Measurements from ENCODE around the gene CCL21. TPM values are rescaled to one million over a fixed set of nuclear protein-coding genes. Genes with fewer than 3 reads are reported as not detected.

The CCL21 gene
- polyA plus RNA-seq, 3 donors, result not detected

GRCh38 chr9:34737677-34738260 lies 27.8 kb upstream of the CCL21 start:
- Histone ChIP-seq H3K27me3 (ENCODE audit: control insufficient read depth in 2 of 2, insufficient read depth in 2 of 2, low read length in 2 of 2) (no peaks in the 10 kb centered on the region), H4K20me1 (ENCODE audit: insufficient read depth, low read length) (no peaks in the 10 kb centered on the region), H3K4me3 (replicated peaks in 1 of 3; ENCODE audit: low read depth in 2 of 3, low read length in 3 of 3) (no peak overlapping the region), H2AFZ (ENCODE audit: insufficient read depth, low read depth, low read length, poor library complexity, severe bottlenecking) (no peak overlapping the region), H3K4me2 (replicated peaks; ENCODE audit: extremely low read depth, low read length, poor library complexity, severe bottlenecking) (no peak overlapping the region), H3K79me2 (ENCODE audit: insufficient read depth, low read length) (no peaks in the 10 kb centered on the region), H3K27ac (ENCODE audit: low read depth in 1 of 2, low read length in 2 of 2) (no peak overlapping the region), H3K9ac (ENCODE audit: insufficient read depth, low read length, poor library complexity, severe bottlenecking) (no peak overlapping the region), H3K4me1 (ENCODE audit: control insufficient read depth in 1 of 2, insufficient read depth in 2 of 2, low read length in 2 of 2) (no peaks in the 10 kb centered on the region), H3K36me3 (replicated peaks in 1 of 2; ENCODE audit: control insufficient read depth in 1 of 2, insufficient read depth in 2 of 2, low read length in 2 of 2) (no peaks in the 10 kb centered on the region), H3K9me3 (replicated peaks in 1 of 2; ENCODE audit: control insufficient read depth in 1 of 2, insufficient read depth in 1 of 2, low read length in 2 of 2) (no peaks in the 10 kb centered on the region)
- Mint-ChIP-seq H3K27ac (no peak overlapping the region), H3K9me3 (peaks cover 0 to 4% (median 0%) of the 10 kb centered on the region in 7 donors), H3K27me3 (ENCODE audit: low read depth in 3 of 3) (peaks cover 0 to 5% (median 5%) of the 10 kb centered on the region in 3 donors), H3K4me3 (no peak overlapping the region), H3K4me1 (peaks cover 5% of the 10 kb centered on the region), H3K36me3 (no peaks in the 10 kb centered on the region)
- intact Hi-C loops (cut with micrococcal nuclease), result no loop called here
- no CpG with 5 or more reads among the region's 6 CpGs for WGBS (ENCODE audit: insufficient coverage)
- no peak for DNase-seq
- no peak for TF ChIP-seq CTCF (IDR thresholded peaks at IDR 0.05)

GRCh38 chr9:34734720-34735119 lies 24.8 kb upstream of the CCL21 start:
- H3K27ac ChIP-seq (ENCODE audit: low read depth in 1 of 2, low read length in 2 of 2), result no peak overlapping the region
- no peak for TF ChIP-seq CTCF (IDR thresholded peaks at IDR 0.05)
- H3K4me3 Mint-ChIP-seq, result no peak overlapping the region

More at GRCh38 chr9:34734720-34735119, 24.8 kb upstream of the CCL21 start:
- Mint-ChIP-seq H3K36me3 (no peaks in the 10 kb centered on the region), H3K9me3 (no peaks in the 10 kb centered on the region), H3K4me1 (no peaks in the 10 kb centered on the region), H3K27me3 (ENCODE audit: low read depth in 3 of 3) (peaks cover 0 to 12% (median 2%) of the 10 kb centered on the region in 3 donors), H3K27ac (no peak overlapping the region)
- intact Hi-C loops (cut with micrococcal nuclease), result no loop called here
- no peak overlapping the region for H3K4me3 ChIP-seq (replicated peaks in 1 of 3; ENCODE audit: low read depth in 2 of 3, low read length in 3 of 3)
- no peak overlapping the region for H3K4me2 ChIP-seq (replicated peaks; ENCODE audit: extremely low read depth, low read length, poor library complexity, severe bottlenecking)
- H3K36me3 ChIP-seq (replicated peaks in 1 of 2; ENCODE audit: control insufficient read depth in 1 of 2, insufficient read depth in 2 of 2, low read length in 2 of 2), result no peaks in the 10 kb centered on the region
- H3K79me2 ChIP-seq (ENCODE audit: insufficient read depth, low read length), result no peaks in the 10 kb centered on the region
- H3K9me3 ChIP-seq (replicated peaks in 1 of 2; ENCODE audit: control insufficient read depth in 1 of 2, insufficient read depth in 1 of 2, low read length in 2 of 2), result no peaks in the 10 kb centered on the region
- H3K4me1 ChIP-seq (ENCODE audit: control insufficient read depth in 1 of 2, insufficient read depth in 2 of 2, low read length in 2 of 2), result no peaks in the 10 kb centered on the region
- no peak overlapping the region for H2AFZ ChIP-seq (ENCODE audit: insufficient read depth, low read depth, low read length, poor library complexity, severe bottlenecking)
- H4K20me1 ChIP-seq (ENCODE audit: insufficient read depth, low read length), result no peaks in the 10 kb centered on the region
- no peak for DNase-seq
- no peak overlapping the region for H3K9ac ChIP-seq (ENCODE audit: insufficient read depth, low read length, poor library complexity, severe bottlenecking)
- H3K27me3 ChIP-seq (ENCODE audit: control insufficient read depth in 2 of 2, insufficient read depth in 2 of 2, low read length in 2 of 2), result no peaks in the 10 kb centered on the region

Data from CD14-positive monocyte (primary cell).